GM18520 (cell line): ENCODE results near the gene LRRC1.
"Not testable (repeated sequence)": the region's sequence is repeated elsewhere in the genome, so short reads cannot be mapped to it uniquely, and the experiment has no call there.

Experiments
- ATAC-seq: cut with Tn5 transposase; IDR thresholded peaks from one replicate; pipeline ENCODE4 v1.9.1; 2021; ENCODE audit not compliant: unreplicated experiment

LRRC1 gene

GRCh38 chr6:53794720-53795339 lies at the start of gene LRRC1:
Gene LRRC1 (plus strand): TSS chr6:53795005. CDS start chr6:53795257, 252 bp downstream.
- ATAC-seq, result peak; percentile 45

- ATAC-seq, result no peak
Measured at GRCh38 chr6:53746442-53747103, 48.2 kb upstream of the LRRC1 start.

GRCh38 chr6:53750052-53750650 lies 44.7 kb upstream of the LRRC1 start:
- no peak for ATAC-seq

GRCh38 chr6:53751417-53751816 lies 43.4 kb upstream of the LRRC1 start:
- no peak for ATAC-seq

GRCh38 chr6:53752440-53752839 lies 42.4 kb upstream of the LRRC1 start:
- no peak for ATAC-seq

GRCh38 chr6:53752856-53753255 lies 41.9 kb upstream of the LRRC1 start:
- no peak for ATAC-seq

GRCh38 chr6:53754330-53754729 lies 40.5 kb upstream of the LRRC1 start:
- ATAC-seq, result no peak

GRCh38 chr6:53756396-53756795 lies 38.4 kb upstream of the LRRC1 start:
- no peak for ATAC-seq

GRCh38 chr6:53758496-53758895 lies 36.3 kb upstream of the LRRC1 start:
- no peak for ATAC-seq

- no peak for ATAC-seq
Measured at GRCh38 chr6:53761036-53761435, 33.8 kb upstream of the LRRC1 start.

GRCh38 chr6:53765270-53765669 lies 29.5 kb upstream of the LRRC1 start:
- no peak for ATAC-seq

- no peak for ATAC-seq
Measured at GRCh38 chr6:53766930-53767329, 27.9 kb upstream of the LRRC1 start.

GRCh38 chr6:53767941-53768340 lies 26.9 kb upstream of the LRRC1 start:
- ATAC-seq, result no peak

- ATAC-seq, result no peak
Measured at GRCh38 chr6:53768636-53769035, 26.2 kb upstream of the LRRC1 start.

GRCh38 chr6:53770780-53771249 lies 24.0 kb upstream of the LRRC1 start:
- ATAC-seq, result no peak

GRCh38 chr6:53771785-53772624 lies 22.8 kb upstream of the LRRC1 start:
- no peak for ATAC-seq

GRCh38 chr6:53773044-53773696 lies 21.6 kb upstream of the LRRC1 start:
- no peak for ATAC-seq

- ATAC-seq, result not testable (repeated sequence)
Measured at GRCh38 chr6:53776152-53776551, 18.7 kb upstream of the LRRC1 start.

GRCh38 chr6:53784991-53785390 lies 9.8 kb upstream of the LRRC1 start:
- not testable (repeated sequence) for ATAC-seq

- ATAC-seq, result no peak
Measured at GRCh38 chr6:53786832-53787231, 8.0 kb upstream of the LRRC1 start.

GRCh38 chr6:53790886-53791285 lies 3.9 kb upstream of the LRRC1 start:
- ATAC-seq, result no peak
